Measurements from ENCODE around the gene NEDD8. TPM values are rescaled to one million over a fixed set of nuclear protein-coding genes. Genes with fewer than 3 reads are reported as not detected.

Gene NEDD8
- total and polyA plus RNA-seq, 2 donors (not counting 3 experiments of a cell fraction or from before 2014, with no cell fraction given) = 243 to 316 TPM

DNA sequence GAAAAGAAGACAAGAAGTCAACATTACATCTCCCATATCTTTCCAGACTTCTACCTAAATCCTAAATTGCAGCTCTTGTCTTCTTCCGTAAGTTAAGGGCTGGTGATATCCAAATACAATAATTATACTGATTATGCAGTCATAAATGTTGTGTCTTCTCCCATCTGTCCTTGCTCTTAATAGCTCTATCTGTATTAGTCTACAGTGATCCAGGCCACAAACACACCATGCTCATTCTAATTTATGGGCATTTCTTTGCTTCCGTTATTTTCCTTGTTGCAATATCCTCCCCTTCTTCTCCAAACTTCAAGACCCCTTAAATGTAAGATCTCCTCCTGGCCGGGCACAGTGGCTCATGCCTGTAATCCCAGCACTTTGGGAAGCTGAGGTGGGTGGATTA lies 12.6 kb downstream of the NEDD8 start:
- peaks cover 8% of the 10 kb centered on the region for H3K4me1 ChIP-seq (ENCODE audit: control insufficient read depth, extremely low read depth, insufficient read depth, low read length)
- DNase-seq (ENCODE audit: low read depth, low spot score) = no peak
- H3K36me3 ChIP-seq (ENCODE audit: control insufficient read depth in 2 of 2, extremely low read depth in 1 of 2, insufficient read depth in 2 of 2, low read length in 2 of 2) = peaks cover 2 to 4% of the 10 kb centered on the region in 2 experiments
- H3K9me3 ChIP-seq (replicated peaks; ENCODE audit: control insufficient read depth, insufficient read depth, low read length) = no peaks in the 10 kb centered on the region
- POLR2A ChIA-PET = no interaction called here
- H3K9me1 ChIP-seq (replicated peaks; ENCODE audit: control insufficient read depth, extremely low read depth, insufficient read depth, low read length) = no peaks in the 10 kb centered on the region
- dilution Hi-C loops (cut with MboI; ENCODE audit: extremely low pct_ligation_motif_present, low sequenced_read_pairs) (no loop called here), intact Hi-C loops (cut with micrococcal nuclease) (loop anchor here (5.0 kb wide), 1 partner anchor 162 kb away; no protein-coding TSS in a partner anchor)
- no peaks in the 10 kb centered on the region for H4K20me1 ChIP-seq (replicated peaks; ENCODE audit: control insufficient read depth, extremely low read depth, insufficient read depth, low read length)
- no peak overlapping the region for H3K4me2 ChIP-seq (ENCODE audit: insufficient read depth, low read length)
- BruUV-seq (replicated peaks) = no TSS peak
- no peak overlapping the region for H3K9ac ChIP-seq (replicated peaks; ENCODE audit: extremely low read depth, insufficient read depth, low read length)
- no peak overlapping the region for H3K4me3 ChIP-seq (replicated peaks in 1 of 3; ENCODE audit: insufficient read depth in 1 of 3, low read depth in 1 of 3, low read length in 3 of 3)
- CTCF ChIA-PET = interaction anchor here (0.9 to 2.7 kb wide), 4 partner anchors 8 to 89 kb away, joined by 3 to 14 read pairs (median 7); partner anchors contain the start of gene TINF2
- no peaks in the 10 kb centered on the region for H3K27me3 ChIP-seq (ENCODE audit: control insufficient read depth in 2 of 2, insufficient read depth in 2 of 2, low read length in 2 of 2)
- no peak for FAIRE-seq
- no peak overlapping the region for H3K27ac ChIP-seq (ENCODE audit: insufficient read depth, low read depth, low read length)
- H2AFZ ChIP-seq (ENCODE audit: low read depth, low read length) = no peak overlapping the region
- H3K79me2 ChIP-seq (ENCODE audit: control insufficient read depth, insufficient read depth, low read length) = peaks cover 48% of the 10 kb centered on the region
- no peak for TF ChIP-seq CTCF (IDR thresholded peaks at IDR 0.05; ENCODE audit: extremely low read depth in 1 of 2, insufficient read depth in 1 of 2, low read depth in 1 of 2, low read length in 2 of 2)
- no peak for TF ChIP-seq JUN (IDR thresholded peaks at IDR 0.05; ENCODE audit: borderline replicate concordance, insufficient read depth, insufficient read length, low read depth)
- TF ChIP-seq, protein P1, sequence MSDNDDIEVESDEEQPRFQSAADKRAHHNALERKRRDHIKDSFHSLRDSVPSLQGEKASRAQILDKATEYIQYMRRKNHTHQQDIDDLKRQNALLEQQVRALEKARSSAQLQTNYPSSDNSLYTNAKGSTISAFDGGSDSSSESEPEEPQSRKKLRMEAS (IDR thresholded peaks at IDR 0.05; ENCODE audit: insufficient read depth, insufficient read length) = no peak
- TF ChIP-seq POLR2AphosphoS5 (IDR thresholded peaks at IDR 0.05; ENCODE audit: insufficient read depth, low read depth, low read length) = no peak
- TF ChIP-seq GATA2 (IDR thresholded peaks at IDR 0.05; ENCODE audit: insufficient read depth, insufficient read length, low read depth, low read length) = no peak

All from endothelial cell of umbilical vein (primary cell).